ENCODE measurements around the gene VMAC.
A peak's percentile ranks its signal among the peaks of the same experiment; 100 is the strongest.

Gene VMAC

DNA sequence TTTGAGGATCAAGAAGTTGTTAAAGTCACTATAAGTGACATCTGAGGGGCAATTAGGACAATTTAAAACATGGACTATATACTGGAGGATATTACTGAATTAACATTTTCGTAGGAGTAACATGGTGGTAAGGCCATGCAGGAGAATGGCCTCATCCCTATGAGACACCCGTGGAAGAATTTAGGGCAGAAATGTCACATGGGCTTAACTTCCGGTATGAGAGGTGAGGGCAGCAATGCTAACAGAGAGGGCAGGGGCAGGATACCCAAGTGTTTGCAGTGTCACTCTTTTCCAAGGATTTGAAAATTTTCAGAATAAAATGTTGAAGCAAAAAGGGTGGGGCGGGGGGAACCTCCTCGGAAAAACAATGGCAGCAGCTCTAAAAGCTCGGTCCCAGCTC lies 49.6 kb downstream of the VMAC start:
- no peak for DNase-seq
- TF ChIP-seq, protein P1, sequence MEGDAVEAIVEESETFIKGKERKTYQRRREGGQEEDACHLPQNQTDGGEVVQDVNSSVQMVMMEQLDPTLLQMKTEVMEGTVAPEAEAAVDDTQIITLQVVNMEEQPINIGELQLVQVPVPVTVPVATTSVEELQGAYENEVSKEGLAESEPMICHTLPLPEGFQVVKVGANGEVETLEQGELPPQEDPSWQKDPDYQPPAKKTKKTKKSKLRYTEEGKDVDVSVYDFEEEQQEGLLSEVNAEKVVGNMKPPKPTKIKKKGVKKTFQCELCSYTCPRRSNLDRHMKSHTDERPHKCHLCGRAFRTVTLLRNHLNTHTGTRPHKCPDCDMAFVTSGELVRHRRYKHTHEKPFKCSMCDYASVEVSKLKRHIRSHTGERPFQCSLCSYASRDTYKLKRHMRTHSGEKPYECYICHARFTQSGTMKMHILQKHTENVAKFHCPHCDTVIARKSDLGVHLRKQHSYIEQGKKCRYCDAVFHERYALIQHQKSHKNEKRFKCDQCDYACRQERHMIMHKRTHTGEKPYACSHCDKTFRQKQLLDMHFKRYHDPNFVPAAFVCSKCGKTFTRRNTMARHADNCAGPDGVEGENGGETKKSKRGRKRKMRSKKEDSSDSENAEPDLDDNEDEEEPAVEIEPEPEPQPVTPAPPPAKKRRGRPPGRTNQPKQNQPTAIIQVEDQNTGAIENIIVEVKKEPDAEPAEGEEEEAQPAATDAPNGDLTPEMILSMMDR (IDR thresholded peaks at IDR 0.05) = no peak
- H3K4me3 Mint-ChIP-seq = peak overlapping the region; percentile 59
- H3K36me3 Mint-ChIP-seq (ENCODE audit: low read depth) = no peaks in the 10 kb centered on the region
- H3K27ac Mint-ChIP-seq = peak overlapping the region; percentile 98
- no peaks in the 10 kb centered on the region for H3K27me3 Mint-ChIP-seq (ENCODE audit: low read depth, poor library complexity)
- H3K4me1 Mint-ChIP-seq = peaks cover 99% of the 10 kb centered on the region
- no peaks in the 10 kb centered on the region for H3K9me3 Mint-ChIP-seq

DNA sequence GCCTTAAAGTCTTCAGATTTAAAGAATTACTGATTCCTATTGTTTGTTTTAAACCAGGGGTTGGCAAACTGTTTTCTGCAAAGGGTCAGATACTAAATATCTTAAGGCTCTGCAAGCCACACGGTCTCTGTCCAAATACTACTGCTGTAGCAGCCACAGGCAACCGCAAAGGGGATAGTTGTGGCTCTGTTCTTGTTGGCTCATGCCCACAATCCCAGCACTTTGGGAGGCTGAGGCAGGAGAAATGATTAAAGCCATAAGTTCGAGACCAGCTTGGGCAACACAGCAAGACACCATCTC lies 50.9 kb downstream of the VMAC start:
- Mint-ChIP-seq H3K9me3 (no peaks in the 10 kb centered on the region), H3K27ac (peak overlapping the region; percentile 32), H3K4me3 (no peak overlapping the region), H3K36me3 (ENCODE audit: low read depth) (no peaks in the 10 kb centered on the region), H3K4me1 (peaks cover 99% of the 10 kb centered on the region), H3K27me3 (ENCODE audit: low read depth, poor library complexity) (no peaks in the 10 kb centered on the region)
- DNase-seq = no peak
- TF ChIP-seq, protein P1 (IDR thresholded peaks at IDR 0.05) = no peak

DNA sequence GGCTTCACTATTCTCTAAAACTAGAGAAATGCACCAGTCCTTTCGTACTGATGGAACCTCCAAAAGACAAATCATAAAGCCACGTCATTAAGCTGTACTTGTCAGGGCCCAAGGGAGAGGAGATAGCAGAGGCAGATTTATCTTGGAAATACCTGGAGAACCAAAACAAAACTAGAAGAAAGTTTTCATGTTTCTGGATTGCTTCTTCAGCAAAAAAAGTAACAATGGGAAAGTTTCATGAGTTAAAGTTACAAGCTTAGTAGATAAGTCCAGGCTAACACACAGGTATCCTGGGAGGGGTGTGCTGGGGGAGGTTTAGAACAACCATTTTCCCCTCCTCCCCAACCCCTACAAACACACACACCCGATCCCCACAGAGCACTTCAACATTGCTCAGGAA lies 51.7 kb downstream of the VMAC start:
- Mint-ChIP-seq H3K27ac (peak overlapping the region; percentile 61), H3K9me3 (no peaks in the 10 kb centered on the region), H3K36me3 (ENCODE audit: low read depth) (no peaks in the 10 kb centered on the region), H3K27me3 (ENCODE audit: low read depth, poor library complexity) (no peaks in the 10 kb centered on the region), H3K4me3 (no peak overlapping the region), H3K4me1 (peaks cover 98% of the 10 kb centered on the region)
- no peak for DNase-seq
- TF ChIP-seq, protein P1 (IDR thresholded peaks at IDR 0.05) = no peak

DNA sequence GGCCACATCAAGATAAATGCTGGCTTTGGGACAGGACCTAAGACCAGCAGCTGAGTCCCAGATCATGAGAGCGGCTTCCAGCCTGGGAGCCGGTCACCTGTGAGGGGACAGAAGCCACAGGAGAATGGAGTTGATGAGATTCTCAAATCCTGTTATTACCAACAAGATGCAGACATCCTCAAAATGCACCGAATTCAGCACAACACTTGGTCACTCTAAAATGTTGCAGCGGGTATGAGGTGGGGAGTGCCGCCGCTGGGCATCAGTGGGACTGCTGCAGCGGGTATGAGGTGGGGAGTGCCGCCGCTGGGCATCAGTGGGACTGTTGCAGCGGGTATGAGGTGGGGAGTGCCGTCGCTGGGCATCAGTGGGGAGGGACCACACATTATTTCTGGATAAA lies 52.1 kb downstream of the VMAC start:
- H3K9me3 Mint-ChIP-seq = no peaks in the 10 kb centered on the region
- H3K36me3 Mint-ChIP-seq (ENCODE audit: low read depth) = no peaks in the 10 kb centered on the region
- peak overlapping the region; percentile 18 for H3K4me3 Mint-ChIP-seq
- H3K27ac Mint-ChIP-seq = peak overlapping the region; percentile 61
- peaks cover 95% of the 10 kb centered on the region for H3K4me1 Mint-ChIP-seq
- DNase-seq = no peak
- no peaks in the 10 kb centered on the region for H3K27me3 Mint-ChIP-seq (ENCODE audit: low read depth, poor library complexity)
- TF ChIP-seq, protein P1 (IDR thresholded peaks at IDR 0.05) = no peak

DNA sequence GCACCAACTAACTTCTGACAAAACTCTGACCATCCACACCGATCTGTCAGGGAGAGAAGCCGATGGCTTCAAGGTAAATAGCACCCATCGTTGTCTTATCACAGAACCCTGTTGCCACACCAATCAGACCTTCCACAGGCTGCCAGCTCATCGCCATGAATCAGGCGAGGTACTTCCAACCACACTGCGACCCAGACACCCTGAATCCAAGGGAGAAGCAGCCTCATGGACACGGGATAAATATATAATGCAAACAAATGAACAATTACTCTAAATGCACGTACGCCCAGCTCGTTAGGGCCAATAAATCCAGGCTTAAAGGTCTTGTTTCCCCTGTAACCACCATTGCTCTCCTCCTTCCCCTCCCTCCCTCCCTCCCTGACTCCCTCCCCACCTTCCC lies 52.5 kb downstream of the VMAC start:
- H3K36me3 Mint-ChIP-seq (ENCODE audit: low read depth) = no peaks in the 10 kb centered on the region
- H3K9me3 Mint-ChIP-seq = no peaks in the 10 kb centered on the region
- TF ChIP-seq, protein P1 (IDR thresholded peaks at IDR 0.05) = no peak
- H3K27me3 Mint-ChIP-seq (ENCODE audit: low read depth, poor library complexity) = no peaks in the 10 kb centered on the region
- DNase-seq = no peak
- H3K4me3 Mint-ChIP-seq = peak overlapping the region; percentile 26
- H3K4me1 Mint-ChIP-seq = peaks cover 95% of the 10 kb centered on the region
- peak overlapping the region; percentile 96 for H3K27ac Mint-ChIP-seq

DNA sequence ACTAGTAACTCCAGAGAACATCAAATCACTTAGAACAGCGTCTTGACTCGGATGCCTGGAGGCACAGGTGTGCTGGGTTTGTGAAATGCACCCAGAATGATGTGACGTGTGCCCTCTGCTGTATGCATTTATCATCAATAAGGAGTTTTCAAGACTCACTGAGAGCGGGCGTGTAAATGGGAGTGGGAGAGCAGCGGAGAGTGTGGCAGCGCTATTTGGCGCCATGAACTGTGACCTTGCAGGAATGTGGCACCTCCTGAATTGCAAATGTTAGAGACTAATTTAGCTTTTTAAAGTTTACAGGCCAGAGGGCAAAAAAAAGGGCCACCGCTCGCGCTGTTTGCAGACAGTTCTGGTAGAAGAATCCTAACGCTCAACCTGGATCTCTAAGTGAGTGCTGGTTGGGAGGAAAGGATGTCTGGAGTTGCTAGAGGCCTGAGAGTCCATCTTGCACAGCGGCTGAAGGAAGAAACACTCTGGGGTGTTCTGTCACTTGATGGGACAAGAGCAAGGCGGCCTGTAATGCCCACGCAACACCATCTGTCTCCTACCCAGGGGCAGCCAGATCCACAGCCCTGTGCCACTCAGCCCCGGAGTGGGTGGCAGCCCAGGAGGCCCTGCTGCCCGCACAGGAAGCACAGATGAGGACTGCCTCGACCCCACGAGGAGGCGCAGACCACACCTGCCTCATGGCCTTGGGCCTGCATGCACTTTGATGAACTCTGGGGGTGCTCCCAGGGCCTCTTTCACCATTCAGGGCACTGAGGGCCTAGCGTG lies 53.6 kb downstream of the VMAC start:
- H3K27ac Mint-ChIP-seq = peak overlapping the region; percentile 93
- no peaks in the 10 kb centered on the region for H3K27me3 Mint-ChIP-seq (ENCODE audit: low read depth, poor library complexity)
- peaks cover 95% of the 10 kb centered on the region for H3K4me1 Mint-ChIP-seq
- DNase-seq = no peak
- no peaks in the 10 kb centered on the region for H3K36me3 Mint-ChIP-seq (ENCODE audit: low read depth)
- no peak overlapping the region for H3K4me3 Mint-ChIP-seq
- H3K9me3 Mint-ChIP-seq = no peaks in the 10 kb centered on the region
- TF ChIP-seq, protein P1 (IDR thresholded peaks at IDR 0.05) = no peak
